Muscle layer of duodenum (tissue), 2 donors: ENCODE measurements around the gene GPR84.
"Not testable (repeated sequence)": the region's sequence is repeated elsewhere in the genome, so short reads cannot be mapped to it uniquely, and the experiment has no call there.

Source experiments
- H3K27ac ChIP-seq: one replicate; pipeline ENCODE4 v1.7.0; 2013; ENCODE audit warnings: mild to moderate bottlenecking, low read length
- H3K27me3 ChIP-seq: one replicate; pipeline ENCODE4 v1.7.0; 2013; ENCODE audit warnings: low read depth, mild to moderate bottlenecking, control low read depth, low read length
- H3K36me3 ChIP-seq, 2 donors: one replicate each; pipeline ENCODE4 v1.7.0; 2013; ENCODE audit warnings: low read length in 2 of 2, control low read depth in 1 of 2, mild to moderate bottlenecking in 1 of 2; ENCODE audit not compliant: insufficient read depth in 2 of 2, control insufficient read depth in 1 of 2
- H3K4me1 ChIP-seq, 2 donors: one replicate each; pipeline ENCODE4 v1.7.0; 2013; ENCODE audit warnings: low read length in 2 of 2, mild to moderate bottlenecking in 2 of 2, control low read depth in 1 of 2, moderate library complexity in 1 of 2; ENCODE audit not compliant: insufficient read depth in 2 of 2, control insufficient read depth in 1 of 2
- H3K4me3 ChIP-seq, 2 donors: one replicate each; pipeline ENCODE4 v1.7.0; 2013; ENCODE audit warnings: low read length in 2 of 2, low read depth in 1 of 2, mild to moderate bottlenecking in 1 of 2
- H3K9me3 ChIP-seq, 2 donors: one replicate each; pipeline ENCODE4 v1.7.0; 2013; ENCODE audit warnings: low read length in 2 of 2, control low read depth in 1 of 2, mild to moderate bottlenecking in 1 of 2; ENCODE audit not compliant: control insufficient read depth in 1 of 2
- donor health status: healthy.

Gene GPR84

DNA sequence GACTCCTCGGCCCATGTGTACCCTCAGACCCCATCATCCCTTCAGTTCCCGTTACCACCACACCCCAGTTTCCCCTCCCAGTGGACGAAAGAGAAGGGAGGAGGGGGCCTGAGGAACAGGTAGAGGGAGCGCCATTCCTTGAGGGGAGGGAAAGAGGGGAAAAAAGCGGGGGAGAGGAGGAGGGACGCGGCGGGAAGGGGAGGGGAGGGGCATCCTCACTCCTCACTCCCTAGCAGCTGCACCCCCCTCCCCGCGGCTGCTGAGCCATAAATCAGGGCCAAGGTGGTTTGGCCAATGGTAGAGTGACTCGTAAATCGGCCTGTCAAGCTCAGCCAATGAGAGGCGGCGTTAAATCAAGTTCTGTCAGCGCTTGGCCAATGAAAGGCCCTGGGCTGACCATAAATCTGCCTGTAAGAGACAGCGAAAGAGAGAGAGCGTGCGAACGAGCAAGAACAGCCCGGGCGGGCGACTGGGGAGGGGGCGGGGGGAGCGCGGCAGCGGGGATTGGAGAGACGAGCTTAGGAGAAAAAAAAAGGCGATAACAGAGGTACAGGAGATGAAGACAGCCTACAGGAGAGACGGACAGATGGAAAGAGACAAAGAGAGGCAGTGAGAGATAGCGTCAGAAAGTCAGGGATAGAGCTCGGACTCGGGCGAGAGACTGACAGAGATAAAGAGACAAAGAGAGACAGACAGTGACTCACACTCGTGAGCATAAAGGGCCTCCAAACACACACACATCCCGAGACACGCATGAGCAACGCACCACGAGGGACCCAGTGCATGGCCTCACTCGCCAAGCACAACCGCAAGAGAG is 5.1 kb downstream of the GPR84 start:
- Histone ChIP-seq H3K4me3 (peak overlapping the region; percentile 77 to 99), H3K27me3 (no peaks in the 10 kb centered on the region), H3K9me3 (no peaks in the 10 kb centered on the region), H3K36me3 (no peaks in the 10 kb centered on the region), H3K4me1 (peaks cover 16% of the 10 kb centered on the region in 2 donors), H3K27ac (peak overlapping the region; percentile 83)

DNA sequence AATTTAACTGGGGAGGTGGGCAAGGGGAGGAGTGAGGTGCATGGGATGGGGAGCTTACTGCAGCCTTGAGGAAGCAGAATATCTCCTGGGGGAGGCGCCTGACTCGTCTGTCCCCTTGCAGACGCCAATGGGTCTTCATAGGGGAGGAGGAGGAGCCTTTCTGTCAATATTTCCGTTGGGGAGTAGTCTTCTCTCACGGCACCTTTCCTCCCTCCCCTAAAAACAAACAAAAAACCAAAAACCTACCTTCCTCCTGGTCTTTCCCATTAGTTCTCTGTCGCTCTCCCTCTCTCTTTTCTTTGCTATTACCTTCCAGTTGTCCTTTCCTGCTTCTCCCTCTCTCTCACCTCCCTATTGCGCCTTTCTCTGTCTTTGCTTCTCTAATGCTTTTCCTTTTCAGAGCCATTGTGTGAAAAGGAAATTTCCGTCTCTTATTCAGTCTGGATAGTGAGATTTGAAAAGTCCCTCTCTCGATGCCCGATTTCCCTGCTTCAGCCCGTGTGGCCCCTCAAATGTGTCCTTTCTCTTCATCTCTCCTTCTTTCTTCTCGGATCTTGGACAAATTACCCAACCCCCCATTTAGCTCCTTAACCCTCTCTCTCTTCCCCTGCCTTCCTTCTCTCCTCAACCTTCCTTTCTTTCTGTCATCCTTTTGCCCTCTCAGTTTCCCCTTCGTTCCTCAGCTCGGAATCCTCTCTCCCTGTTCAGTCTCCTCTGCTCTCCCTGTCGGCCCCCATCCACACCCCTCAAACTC is 5.9 kb downstream of the GPR84 start:
- peaks cover 16 to 20% of the 10 kb centered on the region in 2 donors for H3K4me1 ChIP-seq

DNA sequence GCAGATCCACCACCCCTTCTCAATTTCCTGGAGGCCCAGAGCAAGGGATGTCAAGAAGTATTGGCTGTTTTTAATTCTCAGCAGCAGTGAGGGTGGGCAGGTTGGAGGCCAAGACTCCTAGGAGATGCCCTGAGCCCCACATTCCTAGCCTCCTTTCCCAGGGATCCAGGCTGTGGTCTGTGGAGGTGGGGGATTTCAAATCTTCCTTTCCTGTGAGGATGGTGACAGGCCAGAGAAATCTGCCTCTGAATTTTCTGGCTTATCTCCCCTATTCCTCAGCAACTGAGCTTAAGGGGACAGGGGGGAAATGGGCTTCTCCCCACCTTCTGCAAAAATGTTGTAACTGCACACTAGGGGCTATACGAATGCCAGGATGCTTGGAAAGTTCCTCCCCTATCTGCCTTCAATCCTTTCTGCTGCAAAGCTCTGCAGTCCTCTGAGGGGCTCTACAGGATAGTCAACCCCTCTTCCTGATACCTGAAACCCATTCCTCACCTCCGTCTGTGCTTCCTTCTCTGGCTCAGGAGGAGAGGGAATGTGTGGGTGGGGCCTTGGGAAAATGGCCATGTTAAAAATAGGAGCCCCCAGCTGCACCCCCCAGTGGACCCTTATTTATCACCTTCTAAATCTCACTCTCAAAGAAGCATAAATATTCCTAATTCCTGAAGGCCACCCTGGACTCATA is 6.6 kb downstream of the GPR84 start:
- no peaks in the 10 kb centered on the region for H3K9me3 ChIP-seq
- peak overlapping the region in 1 of 2 donors; percentile 77 for H3K4me3 ChIP-seq
- H3K27ac ChIP-seq = no peak overlapping the region
- no peaks in the 10 kb centered on the region for H3K36me3 ChIP-seq
- H3K4me1 ChIP-seq = peaks cover 21 to 27% of the 10 kb centered on the region in 2 donors
- H3K27me3 ChIP-seq = no peaks in the 10 kb centered on the region

More for the DNA sequence above, 5.9 kb downstream of the GPR84 start:
- peak overlapping the region; percentile 83 for H3K27ac ChIP-seq
- H3K36me3 ChIP-seq = no peaks in the 10 kb centered on the region
- peak overlapping the region; percentile 77 to 99 for H3K4me3 ChIP-seq
- no peaks in the 10 kb centered on the region for H3K27me3 ChIP-seq
- H3K9me3 ChIP-seq = no peaks in the 10 kb centered on the region

GRCh38 chr12:54356951-54357356 is 7.3 kb downstream of the GPR84 start:
- H3K9me3 ChIP-seq = no peaks in the 10 kb centered on the region
- no peaks in the 10 kb centered on the region for H3K36me3 ChIP-seq
- H3K27me3 ChIP-seq = no peaks in the 10 kb centered on the region
- H3K27ac ChIP-seq = no peak overlapping the region
- peaks cover 26 to 34% of the 10 kb centered on the region in 2 donors for H3K4me1 ChIP-seq
- H3K4me3 ChIP-seq = no peak overlapping the region

GRCh38 chr12:54356228-54356627 is 8.1 kb downstream of the GPR84 start:
- no peaks in the 10 kb centered on the region for H3K9me3 ChIP-seq
- peaks cover 30 to 41% of the 10 kb centered on the region in 2 donors for H3K4me1 ChIP-seq
- no peaks in the 10 kb centered on the region for H3K27me3 ChIP-seq
- H3K27ac ChIP-seq = peak overlapping the region; percentile 54
- H3K4me3 ChIP-seq = no peak overlapping the region
- peaks cover under 1 to 4% of the 10 kb centered on the region in 2 donors for H3K36me3 ChIP-seq

DNA sequence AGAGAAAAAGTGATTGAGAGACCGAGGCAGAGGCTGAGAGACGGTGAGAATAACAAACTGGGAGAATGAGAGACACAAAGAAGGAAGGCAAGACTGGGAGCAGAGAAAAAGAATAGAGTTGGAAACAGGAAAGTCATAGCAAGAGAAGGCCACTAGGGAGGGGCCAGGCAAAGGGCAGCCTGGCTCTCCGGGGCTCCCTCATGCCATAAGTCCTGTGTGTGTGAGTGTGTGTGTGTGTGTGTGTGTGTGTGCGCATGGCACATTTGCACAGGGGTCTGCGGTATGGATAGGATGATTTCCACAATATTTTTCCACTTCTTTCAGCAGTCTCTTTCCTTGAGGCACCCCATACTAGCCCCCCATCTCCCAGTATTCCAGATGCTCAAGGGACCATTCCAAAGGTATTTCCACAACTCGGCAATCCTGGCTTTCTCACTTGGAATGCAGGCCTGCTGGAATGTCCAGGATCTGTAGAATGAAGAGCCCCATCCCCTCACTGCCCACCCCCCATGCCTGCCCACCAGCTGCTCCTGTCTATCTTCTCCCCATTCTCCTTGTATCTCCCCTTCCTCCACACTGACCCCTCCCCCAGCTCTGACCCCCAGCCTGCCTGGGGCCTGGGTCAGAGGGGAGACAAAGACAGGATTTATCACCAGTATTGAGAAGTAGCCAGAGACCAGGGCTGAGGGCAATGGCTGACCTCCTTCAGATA is 9.0 kb downstream of the GPR84 start:
- peaks cover 30 to 37% of the 10 kb centered on the region in 2 donors for H3K4me1 ChIP-seq
- no peak overlapping the region for H3K4me3 ChIP-seq
- peak overlapping the region; percentile 54 for H3K27ac ChIP-seq
- peaks cover 11 to 13% of the 10 kb centered on the region in 2 donors for H3K36me3 ChIP-seq
- H3K27me3 ChIP-seq = no peaks in the 10 kb centered on the region
- H3K9me3 ChIP-seq = no peaks in the 10 kb centered on the region

DNA sequence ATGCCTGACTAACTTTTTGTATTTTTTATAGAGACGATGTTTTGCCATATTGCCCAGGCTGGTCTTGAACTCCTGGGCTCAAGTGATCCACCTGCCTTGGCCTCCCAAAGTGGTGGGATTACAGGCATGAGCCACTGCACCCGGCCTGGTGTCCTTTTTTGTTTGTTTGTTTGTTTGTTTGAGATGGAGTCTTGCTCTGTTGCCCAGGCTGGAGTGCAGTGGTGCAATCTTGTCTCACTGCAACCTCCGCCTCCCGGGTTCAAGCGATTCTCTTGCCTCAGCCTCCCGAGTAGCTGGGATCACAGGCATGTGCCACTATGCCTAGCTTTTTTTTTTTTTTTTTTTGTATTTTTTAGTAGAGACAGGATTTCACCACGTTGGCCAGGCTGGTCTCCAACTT is 10.0 kb downstream of the GPR84 start:
- not testable (repeated sequence) for H3K27me3 ChIP-seq, H3K4me3 ChIP-seq, H3K9me3 ChIP-seq, H3K27ac ChIP-seq
- peaks cover 21 to 23% of the 10 kb centered on the region in 2 donors for H3K36me3 ChIP-seq
- H3K4me1 ChIP-seq = peaks cover 30 to 36% of the 10 kb centered on the region in 2 donors

- H3K4me3 ChIP-seq = peak overlapping the region in 1 of 2 donors; percentile 37
- H3K27ac ChIP-seq = peak overlapping the region; percentile 81
- no peaks in the 10 kb centered on the region for H3K9me3 ChIP-seq
- H3K27me3 ChIP-seq = no peaks in the 10 kb centered on the region
- H3K36me3 ChIP-seq = peaks cover 28 to 30% of the 10 kb centered on the region in 2 donors
- peaks cover 26 to 36% of the 10 kb centered on the region in 2 donors for H3K4me1 ChIP-seq
Observed at GRCh38 chr12:54352891-54353874, 11.1 kb downstream of the GPR84 start.

DNA sequence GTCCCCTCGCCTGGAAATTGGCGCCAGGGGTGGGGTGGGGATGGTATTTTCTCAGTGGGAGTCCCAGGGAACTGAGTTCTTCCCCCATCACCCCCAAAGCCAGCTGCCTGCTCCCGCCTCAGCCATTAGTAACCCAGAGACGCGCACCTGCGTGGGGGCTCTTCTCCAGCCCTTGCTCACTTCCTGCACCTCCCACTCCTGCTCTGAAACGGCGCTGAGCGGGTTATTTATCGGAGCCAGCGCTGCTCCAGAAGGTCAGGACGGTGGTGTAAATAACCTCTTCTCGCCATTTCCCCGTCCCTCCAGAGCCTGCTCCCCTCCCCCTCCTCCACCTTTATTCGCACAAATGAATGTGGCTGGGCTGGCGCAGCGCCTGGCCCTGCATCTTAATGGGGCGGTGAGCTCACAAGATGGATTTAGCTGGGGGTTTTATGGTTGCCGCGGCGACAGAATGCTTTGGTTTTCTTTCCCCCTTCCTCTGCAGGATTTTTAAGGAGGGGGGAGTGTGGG is 12.2 kb downstream of the GPR84 start:
- Histone ChIP-seq H3K4me3 (peak overlapping the region; percentile 10 to 37), H3K9me3 (no peaks in the 10 kb centered on the region), H3K27me3 (no peaks in the 10 kb centered on the region), H3K36me3 (peaks cover 38 to 40% of the 10 kb centered on the region in 2 donors), H3K4me1 (peaks cover 21 to 27% of the 10 kb centered on the region in 2 donors), H3K27ac (peak overlapping the region; percentile 81)

- Histone ChIP-seq H3K27ac (no peak overlapping the region), H3K36me3 (peaks cover 44% of the 10 kb centered on the region in 2 donors), H3K9me3 (no peaks in the 10 kb centered on the region), H3K4me3 (no peak overlapping the region), H3K27me3 (no peaks in the 10 kb centered on the region), H3K4me1 (peaks cover 17 to 27% of the 10 kb centered on the region in 2 donors)
Observed at GRCh38 chr12:54351341-54351740, 12.9 kb downstream of the GPR84 start.
